Tibial nerve (tissue), 4 donors: ENCODE measurements around the gene ABCG5.

ENCODE experiments used
- EP300 ChIP-seq, 2 donors: sonication (generic); formaldehyde crosslinking; IDR thresholded peaks; one replicate each; pipeline ENCODE4 v1.6.1; 2017; ENCODE audit warnings: antibody characterized with exemption in 2 of 2, mild to moderate bottlenecking in 1 of 2
- POLR2A ChIP-seq, 2 donors: fragments of 450-650 bp; IDR thresholded peaks; one replicate each; pipeline ENCODE4 v1.6.1; 2017; ENCODE audit warnings: antibody characterized with exemption in 2 of 2, mild to moderate bottlenecking in 2 of 2, moderate library complexity in 2 of 2
- TF ChIP-seq, protein P1 (sequence below), 5 experiments: fragments of 200-600 bp in 3 of 5; fragments of 450-650 bp in 2 of 5; sonication (generic) in 3 of 5; IDR thresholded peaks; one replicate each; pipeline ENCODE4 v1.5.1; 2016 to 2019; ENCODE audit warnings: antibody characterized with exemption in 5 of 5, mild to moderate bottlenecking in 3 of 5, moderate library complexity in 2 of 5

DNA sequence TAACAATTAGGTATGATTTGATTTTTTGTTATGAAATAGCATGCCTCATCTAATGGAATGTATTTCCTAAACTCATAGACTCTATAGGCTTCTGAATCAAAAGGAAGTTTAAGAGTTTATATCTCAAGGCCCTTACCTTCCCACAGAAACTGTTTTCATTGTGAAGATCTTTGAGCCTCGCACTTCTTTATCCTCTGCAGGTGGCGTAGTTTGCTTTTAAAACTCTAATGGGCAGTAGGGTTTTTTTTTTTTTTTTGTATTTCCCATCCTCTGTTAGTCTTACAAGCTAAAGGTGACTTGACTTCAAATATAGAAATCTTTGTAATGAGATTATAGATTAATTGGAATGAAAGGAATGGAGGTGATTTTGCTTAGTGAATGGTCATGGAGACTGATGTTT lies 36.5 kb downstream of the ABCG5 start:
- no peak for TF ChIP-seq POLR2A (IDR thresholded peaks at IDR 0.05)
- TF ChIP-seq, protein P1, sequence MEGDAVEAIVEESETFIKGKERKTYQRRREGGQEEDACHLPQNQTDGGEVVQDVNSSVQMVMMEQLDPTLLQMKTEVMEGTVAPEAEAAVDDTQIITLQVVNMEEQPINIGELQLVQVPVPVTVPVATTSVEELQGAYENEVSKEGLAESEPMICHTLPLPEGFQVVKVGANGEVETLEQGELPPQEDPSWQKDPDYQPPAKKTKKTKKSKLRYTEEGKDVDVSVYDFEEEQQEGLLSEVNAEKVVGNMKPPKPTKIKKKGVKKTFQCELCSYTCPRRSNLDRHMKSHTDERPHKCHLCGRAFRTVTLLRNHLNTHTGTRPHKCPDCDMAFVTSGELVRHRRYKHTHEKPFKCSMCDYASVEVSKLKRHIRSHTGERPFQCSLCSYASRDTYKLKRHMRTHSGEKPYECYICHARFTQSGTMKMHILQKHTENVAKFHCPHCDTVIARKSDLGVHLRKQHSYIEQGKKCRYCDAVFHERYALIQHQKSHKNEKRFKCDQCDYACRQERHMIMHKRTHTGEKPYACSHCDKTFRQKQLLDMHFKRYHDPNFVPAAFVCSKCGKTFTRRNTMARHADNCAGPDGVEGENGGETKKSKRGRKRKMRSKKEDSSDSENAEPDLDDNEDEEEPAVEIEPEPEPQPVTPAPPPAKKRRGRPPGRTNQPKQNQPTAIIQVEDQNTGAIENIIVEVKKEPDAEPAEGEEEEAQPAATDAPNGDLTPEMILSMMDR (IDR thresholded peaks at IDR 0.05) = no peak
- no peak for TF ChIP-seq EP300 (IDR thresholded peaks at IDR 0.05)
